ENCODE measurements around the gene SMG6. TPM values are rescaled to one million over a fixed set of nuclear protein-coding genes. Genes with fewer than 3 reads are reported as not detected.
A peak's percentile ranks its signal among the peaks of the same experiment; 100 is the strongest.

SMG6 gene
- total RNA-seq, 2 experiments from 2014 or later = 39.3 to 39.7 TPM

- H3K4me1 ChIP-seq (ENCODE audit: insufficient read depth, low read length) = no peaks in the 10 kb centered on the region
- H3K4me3 Mint-ChIP-seq = no peak overlapping the region
- H3K27ac Mint-ChIP-seq = no peak overlapping the region
- peaks cover 82% of the 10 kb centered on the region for H3K36me3 ChIP-seq (ENCODE audit: insufficient read depth, low read length)
- CTCF ChIA-PET = no interaction called here
- POLR2A ChIA-PET = no interaction called here
- H3K4me1 Mint-ChIP-seq (ENCODE audit: low read depth) = no peaks in the 10 kb centered on the region
- intact Hi-C loops (cut with DNase I, micrococcal nuclease) = no loop called here
- TF ChIP-seq CTCF (IDR thresholded peaks at IDR 0.05) = no peak
- no peak overlapping the region for H3K27ac ChIP-seq (ENCODE audit: low read depth in 1 of 2, low read length in 2 of 2)
- DNase-seq (no peak), ATAC-seq (ENCODE audit: poor library complexity) (no peak)
- no peaks in the 10 kb centered on the region for H3K9me3 Mint-ChIP-seq
- H3K4me3 ChIP-seq (ENCODE audit: low read length) = no peak overlapping the region
- H3K9me3 ChIP-seq (ENCODE audit: control insufficient read depth in 1 of 2, insufficient read depth in 1 of 2, low read length in 2 of 2) = no peaks in the 10 kb centered on the region
- H3K27me3 ChIP-seq (ENCODE audit: control insufficient read depth in 1 of 2, insufficient read depth in 2 of 2, low read length in 2 of 2) = no peaks in the 10 kb centered on the region
- H3K36me3 Mint-ChIP-seq (ENCODE audit: low read depth) = peaks cover 77% of the 10 kb centered on the region
- no peaks in the 10 kb centered on the region for H3K27me3 Mint-ChIP-seq
Measured at GRCh38 chr17:2180768-2181167, 122.8 kb downstream of the SMG6 start.

GRCh38 chr17:2179615-2180295 lies 123.8 kb downstream of the SMG6 start:
- Histone ChIP-seq H3K4me1 (ENCODE audit: insufficient read depth, low read length) (no peaks in the 10 kb centered on the region), H3K9me3 (ENCODE audit: control insufficient read depth in 1 of 2, insufficient read depth in 1 of 2, low read length in 2 of 2) (no peaks in the 10 kb centered on the region), H3K27ac (ENCODE audit: low read depth in 1 of 2, low read length in 2 of 2) (no peak overlapping the region), H3K36me3 (ENCODE audit: insufficient read depth, low read length) (peaks cover 82% of the 10 kb centered on the region), H3K27me3 (ENCODE audit: control insufficient read depth in 1 of 2, insufficient read depth in 2 of 2, low read length in 2 of 2) (no peaks in the 10 kb centered on the region), H3K4me3 (ENCODE audit: low read length) (no peak overlapping the region)
- no peaks in the 10 kb centered on the region for H3K4me1 Mint-ChIP-seq (ENCODE audit: low read depth)
- ChIA-PET CTCF (no interaction called here), POLR2A (no interaction called here)
- no peak overlapping the region for H3K27ac Mint-ChIP-seq
- intact Hi-C loops (cut with DNase I, micrococcal nuclease) = no loop called here
- H3K9me3 Mint-ChIP-seq = no peaks in the 10 kb centered on the region
- no peak for TF ChIP-seq CTCF (IDR thresholded peaks at IDR 0.05)
- no peaks in the 10 kb centered on the region for H3K27me3 Mint-ChIP-seq
- DNase-seq (no peak), ATAC-seq (ENCODE audit: poor library complexity) (no peak)
- H3K36me3 Mint-ChIP-seq (ENCODE audit: low read depth) = peaks cover 76% of the 10 kb centered on the region
- no peak overlapping the region for H3K4me3 Mint-ChIP-seq

GRCh38 chr17:2178798-2179501 lies 124.6 kb downstream of the SMG6 start:
- TF ChIP-seq CTCF (IDR thresholded peaks at IDR 0.05) = no peak
- CTCF ChIA-PET = no interaction called here
- H3K4me3 Mint-ChIP-seq = no peak overlapping the region
- Histone ChIP-seq H3K4me1 (ENCODE audit: insufficient read depth, low read length) (no peaks in the 10 kb centered on the region), H3K9me3 (ENCODE audit: control insufficient read depth in 1 of 2, insufficient read depth in 1 of 2, low read length in 2 of 2) (no peaks in the 10 kb centered on the region), H3K27me3 (ENCODE audit: control insufficient read depth in 1 of 2, insufficient read depth in 2 of 2, low read length in 2 of 2) (no peaks in the 10 kb centered on the region), H3K27ac (ENCODE audit: low read depth in 1 of 2, low read length in 2 of 2) (no peak overlapping the region), H3K36me3 (ENCODE audit: insufficient read depth, low read length) (peaks cover 89% of the 10 kb centered on the region), H3K4me3 (ENCODE audit: low read length) (no peak overlapping the region)
- no peaks in the 10 kb centered on the region for H3K4me1 Mint-ChIP-seq (ENCODE audit: low read depth)
- peak in 2 of 14 experiments; percentile 30 to 41 for DNase-seq
- peaks cover 81% of the 10 kb centered on the region for H3K36me3 Mint-ChIP-seq (ENCODE audit: low read depth)
- POLR2A ChIA-PET = interaction anchor here (0.6 kb wide), 1 partner anchor 31 kb away, joined by 3 read pairs; no protein-coding TSS in a partner anchor
- no peaks in the 10 kb centered on the region for H3K27me3 Mint-ChIP-seq
- intact Hi-C loops (cut with DNase I, micrococcal nuclease) = no loop called here
- H3K9me3 Mint-ChIP-seq = no peaks in the 10 kb centered on the region
- ATAC-seq (ENCODE audit: poor library complexity) = no peak
- H3K27ac Mint-ChIP-seq = no peak overlapping the region

All from CD4-positive, alpha-beta T cell (primary cell).